IPS-18c (cell line): Measurements from ENCODE around the gene OPN1SW.

Source experiments
- H3K4me3 ChIP-seq: 2 replicates; pipeline ENCODE4 v1.7.0; 2013; ENCODE audit warnings: low read depth, mild to moderate bottlenecking, low read length, moderate library complexity; ENCODE audit not compliant: insufficient read depth
- H3K9me3 ChIP-seq: one replicate; pipeline ENCODE4 v1.6.1; 2013; ENCODE audit warnings: mild to moderate bottlenecking, low read length, moderate library complexity; ENCODE audit not compliant: control insufficient read depth, insufficient read depth

Gene OPN1SW

DNA sequence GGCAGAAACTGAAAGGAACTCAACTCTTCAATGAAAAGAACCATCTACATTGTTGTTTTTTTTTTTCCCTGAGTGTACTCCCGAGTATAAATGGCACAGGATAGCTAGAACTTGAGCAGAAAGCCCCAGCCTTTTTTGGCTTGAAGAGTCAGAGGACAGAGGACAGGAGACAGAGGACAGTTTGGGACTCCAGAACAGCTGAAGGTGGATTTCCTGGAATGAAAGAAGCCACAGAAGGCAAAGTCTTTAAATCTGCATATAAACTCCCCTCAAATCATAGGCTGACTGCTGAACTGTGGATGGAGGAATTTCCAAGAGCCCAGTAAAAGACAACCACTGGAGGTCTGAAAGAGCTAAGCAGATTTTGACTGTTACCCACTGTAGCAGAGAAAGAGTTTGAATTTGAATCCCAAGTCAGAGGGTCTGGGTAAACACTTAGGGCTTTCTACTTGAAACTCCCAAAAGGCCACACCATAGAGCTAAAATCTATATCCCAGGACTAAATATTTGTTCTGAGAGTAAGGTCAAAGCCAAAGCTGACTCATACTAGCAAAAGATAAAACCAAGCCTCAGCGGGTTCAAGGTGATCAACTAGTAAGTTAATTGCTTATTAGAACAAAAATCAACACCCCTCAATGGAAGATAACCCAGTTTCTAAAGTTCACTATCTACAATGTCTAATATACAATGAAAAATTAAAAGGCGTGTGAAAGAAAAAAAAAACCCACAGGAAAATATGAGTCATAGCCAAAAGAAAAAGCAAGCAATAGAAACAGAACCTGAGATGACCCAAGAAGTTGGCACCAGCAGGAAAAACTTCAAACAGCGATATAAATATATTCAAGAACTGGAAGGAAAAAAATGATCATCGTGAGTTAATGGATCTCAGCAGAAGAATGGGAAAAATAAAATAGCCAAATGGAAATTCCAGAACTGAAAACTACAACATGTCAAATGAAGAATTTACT is 1.8 kb upstream of the OPN1SW start:
- Histone ChIP-seq H3K4me3 (no peak overlapping the region), H3K9me3 (no peaks in the 10 kb centered on the region)

DNA sequence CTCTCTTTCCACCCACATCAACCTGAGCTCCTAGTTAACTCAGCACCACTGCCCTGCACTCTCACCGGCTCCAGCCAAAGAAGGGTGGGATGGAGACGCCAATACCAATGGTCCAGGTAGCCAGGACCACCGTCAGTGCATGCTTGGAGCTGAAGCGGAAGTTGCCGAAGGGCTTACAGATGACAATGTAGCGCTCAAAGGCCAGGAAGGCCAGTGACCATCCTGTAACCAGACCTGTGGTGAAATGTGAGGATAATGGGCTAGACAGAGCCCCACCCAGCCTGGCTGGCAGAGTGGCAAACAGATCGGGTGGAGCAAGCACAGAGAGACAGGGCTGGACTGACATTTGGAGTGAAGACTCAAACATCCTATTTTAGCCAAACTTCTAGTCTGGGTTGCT is 673 bp downstream of the OPN1SW start:
- no peaks in the 10 kb centered on the region for H3K9me3 ChIP-seq
- no peak overlapping the region for H3K4me3 ChIP-seq

- H3K4me3 ChIP-seq, result no peak overlapping the region
- no peaks in the 10 kb centered on the region for H3K9me3 ChIP-seq
These were observed 1.4 kb downstream of the OPN1SW start for GRCh38 chr7:128774029-128774689.

DNA sequence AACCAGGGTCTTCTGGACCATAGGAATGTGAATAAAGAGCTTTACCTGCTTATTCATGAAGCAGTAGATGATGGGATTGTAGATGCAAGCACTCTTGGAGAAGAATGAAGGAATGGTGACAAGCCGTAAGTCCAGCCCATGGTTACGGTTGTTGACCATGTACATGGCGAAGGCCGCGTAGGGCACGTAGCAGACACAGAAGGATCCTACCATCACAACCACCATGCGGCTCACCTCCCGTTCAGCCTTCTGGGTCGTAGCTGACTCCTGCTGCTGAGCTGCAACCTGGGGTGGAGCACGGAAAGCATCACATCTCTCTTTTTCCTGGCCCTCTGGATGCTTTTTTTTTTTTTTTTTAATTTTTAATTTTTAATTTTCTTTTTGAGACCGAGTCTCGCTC is 2.0 kb downstream of the OPN1SW start:
- Histone ChIP-seq H3K4me3 (no peak overlapping the region), H3K9me3 (no peaks in the 10 kb centered on the region)

DNA sequence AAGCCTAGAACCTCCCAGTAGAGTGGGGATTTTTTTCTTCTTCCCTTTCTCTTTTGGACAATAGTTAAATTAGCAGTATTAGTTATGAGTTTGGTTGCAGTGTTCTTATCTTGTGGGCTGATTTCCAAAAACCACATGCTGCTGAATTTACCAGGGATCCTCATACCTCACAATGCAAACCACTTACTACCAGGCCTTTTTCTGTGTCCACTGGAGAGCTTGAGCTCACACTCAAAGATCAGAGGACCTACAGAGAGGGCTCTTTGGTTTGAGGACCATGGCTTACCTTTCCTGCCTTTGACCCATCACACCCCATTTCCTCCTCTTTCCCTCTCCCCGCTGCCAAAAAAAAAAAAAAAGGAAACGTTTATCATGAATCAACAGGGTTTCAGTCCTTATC is 5.4 kb downstream of the OPN1SW start:
- Histone ChIP-seq H3K4me3 (no peak overlapping the region), H3K9me3 (no peaks in the 10 kb centered on the region)

DNA sequence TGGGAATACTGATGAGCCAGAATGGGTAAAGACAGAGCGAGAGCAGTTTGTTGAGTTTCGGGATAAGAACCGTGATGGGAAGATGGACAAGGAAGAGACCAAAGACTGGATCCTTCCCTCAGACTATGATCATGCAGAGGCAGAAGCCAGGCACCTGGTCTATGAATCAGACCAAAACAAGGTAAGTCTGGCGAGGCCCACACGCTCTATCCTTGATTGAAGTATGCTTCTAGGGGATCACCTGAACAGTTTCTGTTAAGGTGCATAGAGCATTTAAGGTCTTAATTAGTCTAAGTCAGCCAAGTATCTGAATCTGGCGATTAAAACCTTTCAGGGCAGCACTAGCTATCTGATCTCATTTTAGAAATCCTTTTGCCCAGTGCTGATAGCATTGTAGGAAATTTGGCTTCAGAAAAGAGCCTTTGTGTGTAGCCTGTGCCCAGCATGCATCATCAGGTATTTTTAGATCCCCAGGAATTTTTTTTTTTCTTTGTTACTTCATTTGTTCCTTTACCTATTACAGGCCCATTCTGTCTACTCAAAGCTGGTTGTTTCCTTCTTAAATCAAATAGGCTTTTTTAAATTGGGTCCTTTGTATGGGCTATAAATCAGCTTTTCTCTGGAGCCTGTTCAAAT is 8.0 kb downstream of the OPN1SW start:
- H3K9me3 ChIP-seq, result no peaks in the 10 kb centered on the region
- H3K4me3 ChIP-seq, result no peak overlapping the region

GRCh38 chr7:128763541-128763940 is 12.1 kb downstream of the OPN1SW start:
- H3K4me3 ChIP-seq, result no peak overlapping the region
- no peaks in the 10 kb centered on the region for H3K9me3 ChIP-seq

- Histone ChIP-seq H3K4me3 (no peak overlapping the region), H3K9me3 (no peaks in the 10 kb centered on the region)
These were observed 16.4 kb downstream of the OPN1SW start for GRCh38 chr7:128759242-128759641.

- Histone ChIP-seq H3K9me3 (no peaks in the 10 kb centered on the region), H3K4me3 (no peak overlapping the region)
These were observed 17.0 kb downstream of the OPN1SW start for GRCh38 chr7:128758553-128758952.

DNA sequence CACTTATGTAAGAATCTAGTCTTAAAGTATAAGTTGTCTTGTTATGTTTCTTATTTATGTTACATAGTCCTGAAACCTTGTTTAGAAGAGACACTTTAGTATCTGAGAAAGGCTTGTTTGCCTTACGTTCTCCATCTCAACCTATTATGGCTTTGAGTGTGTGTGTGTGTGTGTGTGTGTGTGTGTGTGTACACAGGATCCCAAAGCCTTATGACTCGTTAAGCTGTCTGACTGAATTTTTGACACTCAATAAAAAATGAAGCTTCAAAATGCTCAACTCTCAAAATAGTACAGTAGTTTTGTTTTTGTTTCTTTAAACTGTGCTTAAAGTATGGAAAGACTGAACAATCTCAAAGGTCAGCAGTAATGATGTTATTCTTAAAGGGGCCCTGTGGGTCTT is 18.4 kb downstream of the OPN1SW start:
- H3K4me3 ChIP-seq, result no peak overlapping the region
- H3K9me3 ChIP-seq, result no peaks in the 10 kb centered on the region

DNA sequence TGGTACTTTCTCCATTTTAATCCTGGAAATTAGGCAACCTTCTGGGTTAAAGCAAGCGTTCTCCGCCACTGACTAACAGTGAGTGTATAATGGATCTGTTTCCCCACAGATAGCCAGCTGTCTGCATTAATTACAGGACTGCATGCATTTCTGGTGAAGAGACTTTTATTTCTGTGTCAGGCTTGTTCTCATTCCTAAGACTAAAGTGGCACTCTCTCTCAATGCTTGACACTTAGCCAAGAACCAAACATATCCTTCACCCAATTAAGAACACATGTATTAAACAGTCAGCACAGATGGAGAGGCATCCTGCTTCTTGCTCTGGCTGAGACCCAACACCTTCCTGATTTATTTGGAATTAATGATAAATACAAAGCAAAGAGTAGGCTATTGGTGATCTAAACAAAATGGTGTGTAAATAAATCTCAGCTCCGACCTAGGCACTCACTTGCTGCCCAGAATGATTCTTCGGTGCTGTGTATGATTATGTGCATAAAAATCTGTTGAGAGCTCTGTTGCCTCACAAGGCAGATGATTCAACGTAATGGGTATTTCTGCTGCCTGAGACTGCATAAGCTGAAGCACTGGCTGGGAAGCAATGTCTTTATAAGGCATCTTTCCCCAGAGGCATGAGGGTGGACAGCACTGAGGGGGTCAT is 19.6 kb downstream of the OPN1SW start:
- H3K9me3 ChIP-seq, result no peaks in the 10 kb centered on the region
- no peak overlapping the region for H3K4me3 ChIP-seq

DNA sequence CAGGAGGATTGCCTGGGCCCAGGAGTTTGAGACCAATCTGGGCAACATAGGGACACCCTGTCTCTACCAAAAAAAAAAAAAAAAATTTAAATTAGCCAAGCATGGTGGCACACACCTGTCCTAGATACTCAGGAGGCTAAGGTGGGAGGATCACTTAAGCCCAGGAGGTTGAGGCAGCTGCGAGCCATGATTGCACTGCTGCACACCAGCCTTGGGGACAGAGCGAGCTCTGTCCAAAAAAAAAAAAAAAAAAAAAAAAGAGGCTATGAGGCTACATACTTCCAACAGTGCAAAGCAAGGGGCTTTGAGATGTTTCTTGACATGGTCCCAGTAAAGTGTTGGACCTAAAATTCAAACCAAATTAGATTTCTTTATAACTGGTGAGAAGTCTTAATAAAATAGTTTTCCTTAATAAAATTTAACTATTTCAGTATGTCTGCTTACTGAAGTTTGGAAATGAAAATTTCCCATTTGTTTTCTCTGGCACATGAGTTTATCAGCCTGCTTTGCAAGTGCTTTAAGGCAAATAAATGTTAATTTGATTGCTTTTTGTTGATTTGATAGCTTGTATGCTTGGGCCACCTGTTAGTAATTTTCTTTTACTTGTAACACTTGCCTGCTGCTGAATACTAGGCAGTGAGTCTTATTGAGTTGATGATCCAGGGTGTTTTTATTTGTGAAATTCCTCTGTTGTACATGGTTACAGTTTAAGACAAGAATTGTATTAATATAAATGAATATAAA is 20.3 kb downstream of the OPN1SW start:
- no peak overlapping the region for H3K4me3 ChIP-seq
- no peaks in the 10 kb centered on the region for H3K9me3 ChIP-seq

DNA sequence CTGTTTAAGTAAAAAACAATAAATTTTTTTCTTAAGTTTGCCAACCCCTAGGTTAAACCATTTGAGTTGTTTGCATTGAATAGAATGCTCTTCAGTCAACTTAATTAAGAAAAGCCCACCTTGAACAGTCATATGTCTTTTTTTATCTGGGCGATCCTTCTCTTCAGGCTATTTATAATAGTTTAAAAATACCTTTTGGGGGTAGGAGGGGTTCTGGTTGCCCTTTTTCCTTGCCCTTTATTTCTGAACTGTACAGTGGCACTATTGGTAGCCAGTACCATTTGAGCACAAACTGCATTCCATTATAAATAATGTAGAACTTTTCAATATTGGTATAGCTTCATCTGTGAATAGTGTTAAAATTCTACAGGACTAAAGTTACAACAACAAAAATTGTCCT is 23.3 kb downstream of the OPN1SW start:
- Histone ChIP-seq H3K4me3 (no peak overlapping the region), H3K9me3 (no peaks in the 10 kb centered on the region)

GRCh38 chr7:128747327-128748079 is 28.1 kb downstream of the OPN1SW start:
- no peak overlapping the region for H3K4me3 ChIP-seq
- no peaks in the 10 kb centered on the region for H3K9me3 ChIP-seq

DNA sequence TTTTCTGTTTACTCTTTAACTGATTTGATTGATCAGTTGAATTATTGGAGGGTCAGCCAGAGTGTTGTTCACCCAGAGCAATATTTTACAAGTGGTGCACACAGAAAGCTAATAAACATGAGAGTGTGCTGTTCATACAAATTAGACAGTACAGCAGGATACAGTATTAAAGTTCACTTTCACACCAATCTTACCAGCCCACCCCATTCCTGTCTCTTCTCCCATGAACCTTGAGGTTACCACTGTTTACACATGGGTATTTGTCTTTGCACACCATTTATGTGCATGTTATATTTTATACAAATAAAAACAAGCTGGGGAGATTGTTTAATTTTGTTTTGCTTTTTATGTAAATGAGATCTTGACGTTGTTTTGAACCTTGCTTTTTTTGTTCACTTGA is 29.9 kb downstream of the OPN1SW start:
- no peaks in the 10 kb centered on the region for H3K9me3 ChIP-seq
- H3K4me3 ChIP-seq, result no peak overlapping the region

- no peaks in the 10 kb centered on the region for H3K9me3 ChIP-seq
- H3K4me3 ChIP-seq, result no peak overlapping the region
These were observed 31.2 kb downstream of the OPN1SW start for GRCh38 chr7:128744366-128744905.
